ENCODE results near the gene NCEH1. TPM values are rescaled to one million over a fixed set of nuclear protein-coding genes. Genes with fewer than 3 reads are reported as not detected.

Gene NCEH1
- total RNA-seq, 1 experiment from 2014 or later, result 73.0 TPM

GRCh38 chr3:172751175-172751704, 40.4 kb upstream of the NCEH1 start:
- Histone ChIP-seq H3K9me3 (ENCODE audit: control insufficient read depth, insufficient read depth, low read depth, low read length) (no peaks in the 10 kb centered on the region), H3K27ac (ENCODE audit: low read length) (peak overlapping the region; percentile 99), H3K4me3 (ENCODE audit: low read depth in 2 of 2, low read length in 2 of 2) (peak overlapping the region; percentile 90 to 96), H3K36me3 (ENCODE audit: control insufficient read depth, insufficient read depth, low read length) (peaks cover 26% of the 10 kb centered on the region), H3K27me3 (ENCODE audit: control insufficient read depth, insufficient read depth, low read length) (no peaks in the 10 kb centered on the region), H3K4me1 (ENCODE audit: control insufficient read depth, insufficient read depth, low read length) (peaks cover 41% of the 10 kb centered on the region)
- DNase-seq (ENCODE audit: low read depth, low spot score) (no peak), ATAC-seq (peak; percentile 23)
- BruUV-seq (replicated peaks), result TSS peak; percentile 86
- no peak for TF ChIP-seq POLR2AphosphoS5 (IDR thresholded peaks at IDR 0.05; ENCODE audit: low read depth, low read length)
- TF ChIP-seq REST (IDR thresholded peaks at IDR 0.05; ENCODE audit: insufficient read depth in 1 of 2, low read depth in 2 of 2, low read length in 1 of 2), result no peak
- no peak for TF ChIP-seq CTCF (IDR thresholded peaks at IDR 0.05)
- TF ChIP-seq SIN3A (IDR thresholded peaks at IDR 0.05; ENCODE audit: borderline replicate concordance, insufficient read depth, low read depth, low read length), result no peak
- TF ChIP-seq TCF7L2 (IDR thresholded peaks at IDR 0.05; ENCODE audit: low read depth, low read length), result no peak
- in situ Hi-C loops (cut with HindIII; ENCODE audit: low pct_unique_long_range_greater_than_20kb, low sequenced_read_pairs), result no loop called here
- ChIA-PET POLR2A (interaction anchor here (1.0 kb wide), 2 partner anchors 21 to 92 kb away, joined by 4 to 5 read pairs; no protein-coding TSS in a partner anchor), CTCF (interaction anchor here (0.7 to 1.4 kb wide), 4 partner anchors 40 to 419 kb away, joined by 3 to 9 read pairs (median 6); partner anchors contain the start of gene NCEH1)
- intact Hi-C loops (cut with micrococcal nuclease; ENCODE audit: unreplicated experiment), result no loop called here

GRCh38 chr3:172750368-172751174, 39.7 kb upstream of the NCEH1 start, which contains the start of gene ECT2:
Gene ECT2 (plus strand): TSS chr3:172750726. CDS start chr3:172754531, 3,805 bp downstream.
- intact Hi-C loops (cut with micrococcal nuclease; ENCODE audit: unreplicated experiment) (loop anchor here (1.0 kb wide), 1 partner anchor 77 kb away; no protein-coding TSS in a partner anchor), in situ Hi-C loops (cut with HindIII; ENCODE audit: low pct_unique_long_range_greater_than_20kb, low sequenced_read_pairs) (no loop called here)
- Histone ChIP-seq H3K36me3 (ENCODE audit: control insufficient read depth, insufficient read depth, low read length) (peaks cover 19% of the 10 kb centered on the region; the same call in 1 of the 2 replicates), H3K9me3 (ENCODE audit: control insufficient read depth, insufficient read depth, low read depth, low read length) (no peaks in the 10 kb centered on the region), H3K27ac (ENCODE audit: low read length) (peak within 1 kb of the TSS; percentile 99), H3K4me3 (ENCODE audit: low read depth in 2 of 2, low read length in 2 of 2) (peak within 1 kb of the TSS; percentile 90 to 96), H3K4me1 (ENCODE audit: control insufficient read depth, insufficient read depth, low read length) (peaks cover 41% of the 10 kb centered on the region), H3K27me3 (ENCODE audit: control insufficient read depth, insufficient read depth, low read length) (no peaks in the 10 kb centered on the region)
- no TSS peak for BruUV-seq (replicated peaks)
- DNase-seq (ENCODE audit: low read depth, low spot score) (peak; percentile 99), ATAC-seq (peak; percentile 99)
- CTCF ChIA-PET, result interaction anchor here (0.6 to 1.4 kb wide), 13 partner anchors 15 to 1126 kb away, joined by 3 to 20 read pairs (median 4); partner anchors contain the start of gene NCEH1
- POLR2A ChIA-PET, result interaction anchor here (0.6 to 1.2 kb wide), 11 partner anchors 11 to 92 kb away, joined by 3 to 11 read pairs (median 5); no protein-coding TSS in a partner anchor
- TF ChIP-seq CTCF (IDR thresholded peaks at IDR 0.05), result peak; percentile 93
- peak; percentile 96 for TF ChIP-seq POLR2AphosphoS5 (IDR thresholded peaks at IDR 0.05; ENCODE audit: low read depth, low read length)
- TF ChIP-seq TCF7L2 (IDR thresholded peaks at IDR 0.05; ENCODE audit: low read depth, low read length), result peak; percentile 69; the same call in 1 of the 2 replicates
- no peak for TF ChIP-seq REST (IDR thresholded peaks at IDR 0.05; ENCODE audit: insufficient read depth in 1 of 2, low read depth in 2 of 2, low read length in 1 of 2)
- TF ChIP-seq SIN3A (IDR thresholded peaks at IDR 0.05; ENCODE audit: borderline replicate concordance, insufficient read depth, low read depth, low read length), result peak; percentile 83
